GM18508 (cell line): Measurements from ENCODE around the gene LEPR.
A peak's percentile ranks its signal among the peaks of the same experiment; 100 is the strongest.
"Not testable (repeated sequence)": the region's sequence is repeated elsewhere in the genome, so short reads cannot be mapped to it uniquely, and the experiment has no call there.

Source experiments
- ATAC-seq: cut with Tn5 transposase; IDR thresholded peaks from one replicate; pipeline ENCODE4 v1.9.1; 2021; ENCODE audit warnings: moderate number of reproducible peaks; ENCODE audit not compliant: insufficient read depth, unreplicated experiment

The LEPR gene

GRCh38 chr1:65434255-65434654 is 13.8 kb downstream of the LEPR start:
- ATAC-seq: no peak

DNA sequence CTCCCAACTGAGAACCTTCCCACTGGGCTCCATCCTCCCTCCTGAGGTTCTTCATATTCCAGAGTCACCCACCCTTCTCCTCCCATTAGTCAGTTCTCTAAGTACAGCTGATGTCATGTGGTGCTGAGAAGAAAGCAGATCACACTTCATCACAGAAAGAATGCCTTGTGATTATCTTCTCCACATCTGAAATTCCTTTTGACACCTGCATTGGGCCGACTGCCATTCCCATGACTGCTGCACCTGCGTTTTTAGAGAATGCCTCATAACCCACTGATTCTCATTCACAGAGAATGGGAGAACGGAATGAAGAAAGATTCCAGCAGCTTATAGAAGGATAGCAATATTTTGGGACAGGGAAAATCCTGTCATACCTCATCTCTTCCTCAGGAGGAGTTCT is 14.3 kb downstream of the LEPR start:
- ATAC-seq: no peak

GRCh38 chr1:65435987-65436386 is 15.5 kb downstream of the LEPR start:
- no peak for ATAC-seq

DNA sequence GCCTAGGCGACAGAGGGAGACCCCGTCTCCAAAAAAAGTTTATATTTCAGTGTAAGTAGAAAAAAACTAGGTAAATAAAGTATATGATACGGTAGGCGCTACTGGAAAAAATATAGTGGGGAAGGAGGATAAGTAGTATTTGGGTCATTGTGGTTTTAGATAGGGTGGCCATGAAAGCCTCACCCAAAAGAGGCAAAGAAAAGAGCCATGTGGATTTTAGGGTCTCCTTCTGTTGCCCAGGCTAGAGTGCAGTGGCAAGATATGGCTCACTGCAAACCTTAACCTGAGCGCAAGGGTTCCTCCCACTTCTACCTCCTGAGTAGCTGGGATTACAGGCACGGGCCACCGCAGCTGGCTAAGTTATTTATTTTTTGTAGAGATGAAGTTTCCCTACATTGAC is 17.1 kb downstream of the LEPR start:
- no peak for ATAC-seq

DNA sequence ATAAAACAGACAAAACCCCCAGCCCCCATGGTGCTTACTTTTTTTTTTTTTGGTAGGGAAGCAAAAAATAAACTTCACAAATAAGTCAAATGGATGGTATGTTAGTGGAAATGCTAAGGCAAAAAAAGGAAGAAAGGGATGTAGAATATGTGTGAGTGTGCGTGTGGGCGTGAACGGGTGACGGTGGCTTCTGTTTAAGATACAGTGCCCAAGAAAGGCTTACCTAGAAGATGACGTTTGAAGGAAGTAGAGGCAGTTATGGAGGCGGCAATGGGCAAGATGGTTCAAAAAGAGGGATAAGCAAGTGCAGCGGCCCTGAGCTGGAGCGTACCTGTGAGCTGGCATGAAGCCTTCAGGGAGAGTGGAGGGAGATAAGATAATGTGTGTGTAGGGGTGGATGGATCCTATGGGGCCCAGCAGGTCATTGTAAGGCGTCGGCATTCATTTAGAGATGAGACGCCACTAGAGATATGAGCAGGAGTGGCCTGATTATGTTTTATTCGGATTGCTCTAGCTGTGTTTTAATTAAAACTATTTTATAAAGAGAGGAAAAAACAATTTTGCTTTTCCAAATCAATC is 19.9 kb downstream of the LEPR start:
- ATAC-seq: no peak

DNA sequence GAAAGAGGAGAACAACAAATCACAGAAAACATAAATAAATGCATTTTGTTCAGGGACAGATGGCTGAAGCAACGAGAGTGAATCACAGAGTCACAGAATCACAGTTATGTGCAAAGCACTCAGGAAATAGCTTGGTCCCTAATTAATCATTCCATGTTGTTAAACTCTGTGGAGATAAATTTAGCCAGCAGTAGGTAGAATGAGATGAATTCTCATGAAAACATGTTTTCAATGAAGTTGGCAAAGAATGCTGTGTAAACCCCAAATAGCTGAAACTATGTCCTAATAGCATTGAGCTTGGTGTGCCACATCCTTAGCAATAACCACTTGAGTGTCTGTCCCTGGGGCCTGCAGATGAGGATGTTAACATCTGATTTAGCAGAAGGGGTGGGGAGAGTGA is 20.4 kb downstream of the LEPR start:
- no peak for ATAC-seq

DNA sequence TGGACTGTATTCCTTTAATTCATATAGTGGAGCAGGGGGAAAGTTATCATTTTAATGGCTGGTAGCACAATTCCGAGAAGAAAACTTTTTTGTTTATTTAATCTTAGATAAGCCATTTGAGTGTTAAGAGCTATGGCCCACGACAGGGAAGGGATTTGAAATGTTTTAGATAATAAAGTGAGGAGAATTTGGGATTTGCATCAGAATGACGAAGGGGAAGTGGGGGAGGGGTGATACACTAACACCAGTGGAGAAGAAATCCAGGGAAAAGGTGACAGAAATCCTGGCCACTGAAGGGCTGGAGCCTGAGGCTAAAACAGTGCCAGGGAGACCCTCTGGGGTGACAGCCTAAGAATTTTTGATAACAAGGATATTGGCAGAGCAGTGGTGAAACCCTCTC is 21.0 kb downstream of the LEPR start:
- no peak for ATAC-seq

GRCh38 chr1:65442442-65442841 is 22.0 kb downstream of the LEPR start:
- ATAC-seq: no peak

GRCh38 chr1:65443647-65444046 is 23.2 kb downstream of the LEPR start:
- no peak for ATAC-seq

DNA sequence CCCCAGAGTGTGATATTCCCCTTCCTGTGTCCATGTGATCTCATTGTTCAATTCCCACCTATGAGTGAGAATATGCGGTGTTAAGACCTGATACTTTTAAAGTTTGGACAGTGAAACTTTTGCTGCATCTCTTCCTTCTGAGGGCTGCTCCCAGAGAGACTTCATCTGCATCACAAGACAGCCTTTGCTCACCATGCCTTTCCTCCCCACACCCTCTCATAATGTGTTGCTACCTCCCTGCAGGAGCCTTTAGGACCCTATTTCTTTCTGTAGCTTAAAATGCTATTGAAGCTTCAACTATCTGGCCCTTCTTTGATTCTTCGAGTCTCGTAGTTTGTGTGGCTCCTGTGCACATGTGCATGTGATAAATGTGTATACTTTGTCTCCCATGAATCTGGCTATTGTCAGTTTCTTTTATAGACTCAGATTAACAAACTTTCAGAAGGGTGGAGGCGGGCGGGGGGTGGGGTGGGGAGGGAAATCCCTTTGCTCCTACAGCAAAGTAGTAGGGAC is 23.7 kb downstream of the LEPR start:
- no peak for ATAC-seq

- no peak for ATAC-seq
These were observed 25.4 kb downstream of the LEPR start for GRCh38 chr1:65445837-65446236.

DNA sequence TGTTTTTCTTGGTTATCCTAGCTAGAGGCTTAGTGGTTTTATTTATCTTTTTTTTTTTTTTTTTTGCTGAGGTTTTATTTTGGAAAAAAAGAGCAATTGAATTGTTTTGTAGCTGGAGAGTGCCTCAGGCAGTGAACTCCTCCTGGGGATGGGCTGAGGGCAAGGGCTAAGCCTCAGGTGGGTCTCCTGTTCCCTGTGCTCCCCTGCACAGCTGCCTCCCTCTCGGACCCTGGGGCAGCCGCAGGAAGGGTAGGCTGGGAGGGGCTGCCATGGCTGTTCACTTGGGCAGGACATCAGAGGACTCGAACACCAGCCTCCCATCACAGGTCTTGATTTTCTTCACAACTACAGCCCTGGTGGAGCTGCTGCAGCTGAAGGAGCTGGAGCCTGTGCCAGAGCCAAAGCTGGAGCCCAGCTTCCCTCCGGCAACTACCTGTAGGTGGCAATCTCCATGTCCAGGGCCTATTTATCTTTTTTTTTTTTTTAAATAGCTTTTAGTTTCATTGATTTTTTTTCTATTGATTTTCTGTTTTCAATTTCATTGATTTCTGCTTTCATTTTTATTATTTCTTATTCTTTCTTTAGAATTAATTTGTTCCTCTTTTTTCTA is 28.9 kb downstream of the LEPR start:
- ATAC-seq: no peak

DNA sequence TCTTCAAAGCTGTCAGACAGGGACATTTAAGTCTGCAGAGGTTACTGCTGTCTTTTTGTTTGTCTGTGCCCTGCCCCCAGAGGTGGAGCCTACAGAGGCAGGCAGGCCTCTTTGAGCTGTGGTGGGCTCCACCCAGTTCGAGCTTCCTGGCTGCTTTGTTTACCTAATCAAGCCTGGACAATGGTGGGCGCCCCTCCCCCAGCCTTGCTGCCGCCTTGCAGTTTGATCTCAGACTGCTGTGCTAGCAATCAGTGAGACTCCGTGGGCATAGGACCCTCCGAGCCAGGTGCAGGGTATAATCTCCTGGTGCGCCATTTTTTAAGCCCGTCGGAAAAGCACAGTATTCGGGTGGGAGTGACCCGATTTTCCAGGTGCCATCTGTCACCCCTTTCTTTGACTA is 35.2 kb downstream of the LEPR start:
- not testable (repeated sequence) for ATAC-seq

- ATAC-seq: no peak
These were observed 36.0 kb downstream of the LEPR start for GRCh38 chr1:65456481-65456880.

DNA sequence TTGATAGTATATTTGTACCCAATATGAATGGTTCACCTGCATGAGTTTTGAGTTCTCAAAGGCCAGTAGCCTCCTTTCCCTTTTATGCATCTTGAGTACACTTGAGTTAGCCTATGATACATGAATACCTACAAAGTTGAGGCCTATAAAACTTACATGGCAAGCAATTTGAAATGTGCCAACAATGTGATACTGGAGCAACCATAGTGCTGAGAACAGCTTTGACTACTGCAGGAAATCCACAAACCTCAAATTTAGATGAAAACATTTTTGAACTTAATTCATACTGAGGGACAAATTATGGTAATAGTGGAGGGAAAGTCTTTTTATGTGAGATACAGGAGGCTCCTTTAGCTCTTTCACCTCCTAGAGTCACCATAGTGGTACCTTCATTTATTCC is 37.4 kb downstream of the LEPR start:
- no peak for ATAC-seq

GRCh38 chr1:65458730-65459396 is 38.4 kb downstream of the LEPR start:
- no peak for ATAC-seq

GRCh38 chr1:65459397-65459768 is 38.9 kb downstream of the LEPR start:
- peak; percentile 76 for ATAC-seq

- ATAC-seq: not testable (repeated sequence)
These were observed 45.4 kb downstream of the LEPR start for GRCh38 chr1:65465837-65466236.

- ATAC-seq: no peak
These were observed 47.1 kb downstream of the LEPR start for GRCh38 chr1:65467536-65467935.

GRCh38 chr1:65469126-65469888 is 48.8 kb downstream of the LEPR start:
- ATAC-seq: no peak

DNA sequence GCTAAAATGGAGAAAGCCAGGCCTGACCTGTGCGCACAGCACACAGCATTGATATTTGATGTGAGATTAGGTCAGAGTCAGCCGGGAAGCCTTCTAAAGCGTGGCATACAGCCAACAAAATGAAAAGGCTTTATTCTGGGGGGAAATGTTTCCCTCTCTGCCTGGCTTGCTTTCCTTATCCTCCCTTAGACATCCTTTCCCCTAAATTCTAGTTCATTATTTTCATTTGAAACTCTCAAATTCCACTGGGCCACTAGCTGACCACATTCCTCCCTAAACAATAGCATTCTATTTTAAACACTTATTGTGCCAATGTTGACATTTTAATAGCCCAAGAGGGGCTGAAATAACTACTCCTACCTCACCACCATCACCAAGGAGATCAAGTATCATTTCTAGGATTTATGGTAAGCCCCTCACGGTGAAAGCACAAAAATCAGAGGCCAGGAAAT is 49.4 kb downstream of the LEPR start:
- ATAC-seq: no peak
